Activated CD8-positive, alpha-beta memory T cell treated with anti-CD3 and anti-CD28 coated beads for 1 hour (primary cell): ENCODE data around the gene TENT5A.
"Not testable (repeated sequence)": the region's sequence is repeated elsewhere in the genome, so short reads cannot be mapped to it uniquely, and the experiment has no call there.

ENCODE experiments used
- DNase-seq, 2 donors: peaks; one replicate each; pipeline ENCODE4 v3.0.0-alpha.2; 2020; ENCODE audit warnings: low read depth in 1 of 2; ENCODE audit errors: extremely low read depth in 1 of 2

Gene TENT5A

DNA sequence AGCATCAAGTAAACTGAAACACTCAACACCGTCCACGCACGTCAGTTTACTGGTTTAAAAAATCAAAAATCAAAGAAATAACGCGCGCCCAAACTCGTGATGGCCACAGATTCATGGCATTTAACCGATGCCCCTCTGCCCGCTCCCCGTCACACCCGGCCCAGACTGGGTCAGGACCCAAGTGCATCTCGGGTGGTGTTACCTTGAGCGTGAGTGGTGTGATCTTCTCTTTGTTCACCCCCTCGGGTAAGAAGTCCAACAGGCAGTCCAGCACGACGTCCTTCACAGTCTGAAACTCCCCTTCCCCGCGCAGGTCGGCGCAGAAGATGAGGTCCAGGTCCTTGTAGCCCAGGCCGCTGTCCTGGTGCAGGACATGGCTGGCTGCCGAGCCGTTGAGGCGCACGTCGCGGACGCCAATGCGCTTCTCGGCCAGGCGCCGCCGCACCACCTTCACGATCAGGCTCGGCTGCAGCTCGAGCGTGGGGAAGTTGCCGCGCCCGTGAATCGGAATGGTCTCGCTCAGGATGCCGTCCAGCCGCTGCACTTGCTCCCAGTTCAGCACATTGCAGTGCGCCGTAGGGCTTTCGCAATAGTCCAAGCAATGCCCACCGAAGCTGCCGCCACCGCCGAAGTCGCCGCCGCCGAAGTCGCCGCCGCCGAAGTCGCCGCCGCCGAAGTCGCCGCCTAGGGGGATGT lies 945 bp downstream of the TENT5A start:
- peak in 1 of 2 donors; percentile 19 for DNase-seq

DNA sequence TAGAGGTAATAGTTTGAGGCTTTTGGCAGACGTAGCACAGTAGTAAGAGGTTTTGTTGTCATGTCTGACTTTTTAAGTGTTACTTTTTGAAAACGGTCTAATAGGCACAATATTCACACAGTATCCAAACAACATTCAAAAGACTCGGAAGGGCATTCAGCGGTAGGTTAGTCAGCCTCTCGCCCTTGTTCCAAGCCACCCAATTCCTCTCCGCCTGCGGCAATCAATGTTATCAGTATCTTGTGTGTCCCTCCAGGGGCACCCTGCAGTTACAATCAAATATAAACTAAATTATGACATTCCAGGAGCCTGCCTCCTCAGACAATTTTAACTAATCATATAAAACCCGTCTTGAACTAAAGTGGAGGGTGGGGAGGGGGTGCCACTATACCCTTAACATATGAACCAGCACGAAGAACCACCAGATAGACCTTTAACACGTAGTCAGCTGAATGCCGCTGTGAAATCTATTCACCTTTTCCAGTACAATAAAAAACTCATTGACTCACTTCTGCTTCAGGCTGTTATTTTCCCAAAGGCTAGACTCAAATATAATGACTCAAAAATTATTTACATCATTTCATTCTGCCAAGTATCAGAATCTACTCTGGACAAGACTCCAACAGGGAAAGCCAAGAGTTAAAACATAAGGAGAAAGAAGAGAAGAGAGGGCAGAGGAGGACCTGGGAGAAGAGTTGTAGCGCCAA lies 1.6 kb downstream of the TENT5A start:
- no peak for DNase-seq

DNA sequence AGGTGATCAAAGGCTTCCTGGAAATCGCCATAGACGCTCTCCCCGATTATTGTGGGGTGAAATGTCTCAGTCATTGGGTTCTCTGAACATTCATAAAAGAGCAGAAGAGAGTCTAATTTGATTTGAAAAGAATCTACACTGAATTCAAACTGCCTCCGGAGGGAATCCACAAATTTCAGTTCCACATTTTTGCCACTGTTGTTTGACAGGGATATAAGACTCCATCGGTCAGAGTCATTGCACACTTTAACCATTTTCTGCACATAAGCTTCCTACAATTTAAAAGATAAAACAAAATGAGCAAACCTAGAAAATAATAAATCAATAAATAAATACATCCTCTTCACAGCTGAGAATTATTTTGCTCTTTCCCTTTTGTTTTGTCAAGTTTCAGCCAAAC lies 2.3 kb downstream of the TENT5A start:
- no peak for DNase-seq

DNA sequence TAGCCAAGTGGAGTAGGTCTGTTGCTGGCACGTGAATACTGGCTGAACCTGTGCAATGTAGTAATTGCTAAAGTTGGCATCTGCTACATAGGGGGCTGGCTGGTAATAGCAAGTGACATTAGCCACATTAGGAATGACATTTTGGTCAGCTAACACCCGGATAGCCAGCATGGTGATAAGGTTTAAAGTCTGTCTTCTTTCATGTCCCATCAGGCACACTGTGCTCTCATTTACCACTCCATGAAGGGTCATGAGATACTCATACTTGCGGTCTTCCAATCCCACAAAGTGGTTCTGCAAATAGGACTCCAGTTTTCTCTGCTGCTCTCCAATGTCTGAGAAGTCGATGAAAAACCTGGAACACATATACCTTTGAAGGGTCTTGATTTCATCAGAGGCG lies 2.8 kb downstream of the TENT5A start:
- no peak for DNase-seq

DNA sequence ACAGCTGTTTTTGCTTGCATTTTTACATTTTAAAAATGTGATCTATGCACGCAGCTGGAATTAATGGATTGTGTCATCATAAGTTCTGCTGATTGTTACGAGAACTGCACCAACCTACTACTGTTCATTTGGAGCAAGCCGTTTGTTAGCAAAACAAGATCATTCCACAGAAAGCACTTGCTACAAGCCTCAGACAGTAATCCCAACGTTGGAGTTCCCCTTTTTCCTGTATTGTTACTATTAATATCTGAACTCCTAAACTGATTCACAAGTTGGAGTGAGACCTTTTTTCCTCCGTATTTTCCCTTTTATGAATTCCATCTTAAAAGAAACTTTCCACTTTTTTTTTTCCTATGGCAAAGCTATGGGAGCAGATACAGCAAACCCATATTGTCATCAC lies 3.5 kb downstream of the TENT5A start:
- no peak for DNase-seq

DNA sequence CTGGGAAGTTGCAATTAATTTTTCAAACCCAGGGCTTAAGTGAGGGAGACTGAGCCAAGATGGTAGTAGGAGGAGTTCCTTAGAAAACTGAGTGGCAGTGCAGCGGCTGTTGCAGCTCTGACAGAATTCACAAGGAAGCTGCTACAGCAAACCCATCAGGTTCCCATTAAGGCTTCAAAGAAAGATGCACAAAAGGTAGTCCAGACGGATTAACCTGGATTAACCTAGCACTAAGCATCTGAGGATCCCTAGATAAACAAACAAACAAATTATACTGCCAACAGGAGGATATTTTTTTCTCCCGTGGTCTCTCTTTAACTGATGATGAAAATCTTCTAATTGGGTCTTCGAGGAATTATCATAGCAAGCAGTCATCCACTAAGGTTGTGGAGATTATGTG lies 5.2 kb downstream of the TENT5A start:
- no peak for DNase-seq

DNA sequence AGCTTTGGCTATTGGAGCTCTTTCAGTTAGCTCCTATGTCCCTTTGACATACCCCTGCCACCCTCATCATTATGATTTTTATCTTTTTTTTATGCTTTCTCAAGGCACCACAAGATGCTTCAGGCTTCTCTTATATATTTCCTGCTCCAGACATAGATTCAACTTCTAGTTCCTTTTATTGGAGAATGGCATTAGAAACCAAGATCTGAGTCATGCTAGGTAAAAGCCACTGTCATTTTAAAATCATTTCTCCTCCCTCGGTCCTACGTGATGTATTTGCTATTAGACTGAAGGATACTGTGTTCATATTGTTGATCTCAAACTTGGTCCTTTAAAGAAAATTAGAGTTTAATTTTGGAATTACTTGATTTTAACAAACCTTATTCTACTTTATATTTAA lies 8.3 kb downstream of the TENT5A start:
- DNase-seq, result no peak

DNA sequence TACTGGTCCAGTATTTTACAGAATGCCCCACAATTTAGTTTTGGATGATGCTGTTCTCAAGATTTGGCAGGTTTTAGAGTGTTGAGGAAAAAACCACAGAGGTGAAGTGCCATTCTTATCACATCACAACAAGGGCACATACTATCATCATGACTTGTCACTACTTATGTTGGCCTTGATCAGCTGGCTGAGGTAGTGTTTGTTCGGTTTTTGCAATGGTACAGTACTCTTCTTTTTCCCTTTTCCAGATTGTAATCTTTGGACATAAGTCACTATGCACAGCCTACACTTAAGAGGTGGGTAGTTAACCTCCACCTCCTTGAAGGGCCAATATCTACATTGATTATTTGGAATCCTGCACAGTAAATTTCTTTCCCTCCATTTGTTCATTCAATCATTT lies 8.8 kb downstream of the TENT5A start:
- no peak for DNase-seq

DNA sequence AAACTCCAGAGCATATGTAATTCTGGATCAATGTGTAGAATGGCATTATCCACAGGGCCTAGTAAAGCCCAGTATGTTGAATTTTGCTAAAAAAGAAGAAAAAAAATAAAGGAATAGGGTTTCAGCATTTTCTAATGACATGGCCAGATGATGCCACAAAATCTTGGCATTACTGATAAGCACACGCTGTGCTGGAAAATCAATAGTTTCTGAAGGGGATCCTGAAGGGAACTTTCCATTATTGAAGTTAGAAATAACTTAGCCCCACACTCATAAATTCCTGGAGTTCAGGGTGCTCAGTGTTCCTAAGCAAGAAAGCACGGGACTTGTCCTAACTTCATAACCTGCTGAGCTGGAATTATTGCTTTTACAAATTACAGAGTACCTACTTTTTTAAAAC lies 10.8 kb downstream of the TENT5A start:
- DNase-seq, result no peak

DNA sequence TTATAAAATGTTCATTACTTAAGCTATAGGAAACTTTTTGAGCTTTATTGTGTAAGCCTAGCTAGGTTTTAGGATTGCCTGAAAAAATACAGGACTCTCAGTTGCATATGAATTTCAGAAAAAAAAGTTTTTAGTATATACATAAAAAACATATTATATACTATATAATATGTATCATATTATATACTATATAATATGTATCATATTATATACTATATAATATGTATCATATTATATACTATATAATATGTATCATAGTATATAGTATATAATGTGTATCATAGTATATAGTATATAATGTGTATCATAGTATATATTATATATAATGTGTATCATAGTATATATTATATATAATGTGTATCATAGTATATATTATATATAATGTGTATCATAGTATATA lies 11.9 kb downstream of the TENT5A start:
- not testable (repeated sequence) for DNase-seq

DNA sequence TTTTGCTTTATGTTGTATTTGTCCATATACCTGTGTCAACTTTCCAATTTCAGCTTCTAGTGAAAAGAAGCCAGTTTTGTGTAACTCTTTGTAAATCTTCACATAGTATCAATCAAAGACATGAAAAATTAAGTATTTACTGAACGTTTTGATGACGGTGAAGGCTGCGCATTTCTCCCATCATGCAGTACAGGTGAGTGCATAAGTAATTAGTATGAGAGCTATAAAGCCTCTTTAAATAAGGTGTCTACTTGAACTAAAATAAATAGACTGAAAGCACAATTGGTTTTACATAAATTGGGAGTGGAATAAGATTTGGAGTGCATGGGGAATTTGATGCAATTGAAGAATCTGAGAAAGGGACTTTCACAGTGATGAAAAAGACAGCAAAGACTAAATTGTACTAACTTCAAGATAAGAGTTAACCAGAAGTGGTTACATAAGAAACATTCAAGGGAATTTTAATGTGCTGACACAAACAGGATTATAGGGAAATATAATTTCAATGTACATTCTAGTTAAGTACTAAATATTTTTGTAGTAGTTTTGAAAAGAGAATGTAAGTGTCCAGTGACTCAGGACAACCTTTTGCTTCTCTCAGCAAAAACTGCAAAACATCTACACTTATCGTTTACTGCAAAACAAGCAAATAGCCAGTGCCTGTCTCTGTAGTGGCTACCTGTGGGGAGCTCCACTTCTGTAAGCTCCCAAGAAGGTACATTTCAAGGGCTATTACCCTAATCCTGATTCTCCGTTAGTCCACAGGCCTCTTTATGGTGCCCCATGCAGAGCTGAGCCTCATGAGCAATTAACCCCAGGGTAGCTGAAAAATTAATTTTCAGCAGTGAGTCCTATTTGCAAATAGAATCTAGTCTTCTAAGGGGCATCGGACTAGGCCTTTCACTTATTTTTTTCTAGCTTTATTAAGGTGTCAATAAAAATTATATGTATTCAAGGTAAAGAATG lies 13.0 kb downstream of the TENT5A start:
- DNase-seq, result no peak

DNA sequence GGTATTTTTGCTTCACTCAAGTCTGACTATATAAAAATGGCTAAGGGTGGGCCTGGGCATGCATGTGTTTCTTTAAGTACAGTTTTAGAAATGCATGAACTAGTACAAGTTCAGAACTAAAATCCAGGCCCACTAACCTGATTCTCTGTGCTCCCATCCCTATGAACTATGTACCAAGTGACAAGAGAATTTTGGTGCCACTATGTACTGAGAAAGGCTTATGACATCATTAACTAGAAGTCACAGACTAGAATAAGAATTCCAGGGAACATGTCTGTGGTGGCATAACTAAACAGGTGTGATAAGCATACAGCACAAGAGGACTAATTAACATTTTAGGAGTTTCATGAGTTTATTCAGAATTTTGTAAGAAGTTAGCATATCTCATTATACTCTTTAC lies 16.1 kb downstream of the TENT5A start:
- DNase-seq, result no peak

DNA sequence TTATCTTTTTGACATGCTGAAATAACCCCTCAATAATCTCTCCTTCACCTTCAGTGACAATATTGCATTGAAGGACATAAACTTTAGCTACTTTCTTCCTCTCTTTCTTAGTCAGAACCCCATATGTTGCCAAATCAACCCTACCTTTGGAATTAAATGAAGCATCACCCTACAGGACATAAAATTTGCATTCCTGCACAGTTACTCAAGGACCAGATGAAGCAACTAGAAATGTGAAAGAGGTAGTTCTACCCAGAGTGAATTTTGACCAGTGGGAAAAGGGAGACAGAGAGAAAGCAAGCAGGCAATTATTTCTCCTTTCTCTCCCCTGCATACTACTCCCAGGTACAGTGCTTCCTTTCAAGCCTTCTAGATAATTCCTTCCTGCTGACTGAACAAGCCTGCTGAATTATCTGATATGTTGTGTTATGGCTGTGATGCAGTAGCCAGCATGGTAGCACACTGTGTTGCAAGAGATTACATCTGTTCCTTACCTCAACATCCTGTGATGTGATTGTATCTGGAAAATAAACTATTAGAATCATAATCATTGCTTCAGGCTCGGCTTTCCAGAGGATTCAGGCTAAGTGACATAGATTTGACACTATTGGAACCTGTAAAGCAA lies 16.6 kb downstream of the TENT5A start:
- no peak for DNase-seq

DNA sequence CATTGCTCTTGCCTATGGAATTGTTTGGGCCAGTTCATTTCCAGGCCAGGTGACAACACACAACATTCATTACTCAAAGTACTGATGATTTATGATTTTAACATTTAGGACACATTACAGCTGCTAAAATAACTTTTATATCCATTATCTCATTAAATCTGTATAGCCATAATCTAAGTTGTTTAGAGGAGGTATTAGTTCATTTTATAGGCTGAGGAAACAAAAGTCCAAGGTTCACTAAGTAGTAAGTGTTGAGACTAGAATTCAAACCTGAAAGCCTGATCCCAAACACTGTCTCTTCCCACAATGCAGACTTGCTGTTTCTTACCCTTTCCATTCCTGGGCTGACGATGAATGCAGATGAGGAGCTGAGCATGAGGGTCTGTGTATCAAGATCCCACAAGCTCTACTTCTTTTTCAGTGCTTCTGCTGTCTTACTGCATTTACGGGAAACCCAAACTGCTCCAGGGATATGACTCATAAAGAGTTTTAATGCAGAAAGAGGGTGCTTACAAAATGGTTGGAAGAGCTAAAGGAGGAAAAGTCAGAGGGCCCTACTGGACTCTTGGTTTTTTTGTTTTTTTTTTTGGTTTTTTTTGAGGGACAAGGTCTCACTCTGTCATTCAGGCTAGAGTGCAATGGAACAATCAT lies 17.9 kb downstream of the TENT5A start:
- no peak for DNase-seq

DNA sequence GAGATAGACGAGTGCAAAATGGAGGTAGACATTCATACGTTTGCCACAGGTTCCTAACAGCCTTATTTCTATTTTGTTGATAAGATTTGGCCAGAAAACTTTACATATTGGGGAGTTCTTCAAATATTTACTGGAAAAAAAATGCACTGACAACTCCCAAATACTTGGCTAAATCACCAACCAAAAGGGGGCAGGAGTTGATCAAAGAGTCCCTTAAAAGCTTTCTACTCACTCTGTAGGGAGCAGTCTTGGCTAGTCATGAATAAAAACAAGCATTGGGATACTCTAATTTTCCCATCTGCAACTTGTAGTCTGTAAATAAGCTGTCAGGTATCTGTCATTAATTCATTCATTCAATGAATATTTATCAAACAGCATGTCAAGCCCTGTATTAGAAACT lies 18.4 kb downstream of the TENT5A start:
- DNase-seq, result no peak

DNA sequence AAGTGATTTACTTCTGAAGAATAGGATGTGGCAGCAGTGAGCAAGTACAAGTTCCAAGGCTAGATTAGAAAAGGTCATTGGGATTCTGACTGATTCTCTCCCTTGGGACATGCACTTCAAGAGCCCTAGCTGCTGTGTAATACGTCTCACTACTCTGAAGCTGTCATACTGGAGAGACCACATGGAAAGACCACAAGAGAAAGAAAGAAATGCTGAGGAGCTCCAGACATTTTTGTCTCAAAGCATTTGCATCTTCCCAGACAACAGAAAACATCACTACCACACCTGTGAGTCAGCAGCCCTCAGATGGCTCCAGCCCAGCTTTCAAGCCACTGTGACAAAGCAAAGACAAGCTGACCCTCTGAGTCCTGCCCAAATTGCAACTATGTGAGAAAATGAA lies 20.7 kb downstream of the TENT5A start:
- DNase-seq, result no peak

DNA sequence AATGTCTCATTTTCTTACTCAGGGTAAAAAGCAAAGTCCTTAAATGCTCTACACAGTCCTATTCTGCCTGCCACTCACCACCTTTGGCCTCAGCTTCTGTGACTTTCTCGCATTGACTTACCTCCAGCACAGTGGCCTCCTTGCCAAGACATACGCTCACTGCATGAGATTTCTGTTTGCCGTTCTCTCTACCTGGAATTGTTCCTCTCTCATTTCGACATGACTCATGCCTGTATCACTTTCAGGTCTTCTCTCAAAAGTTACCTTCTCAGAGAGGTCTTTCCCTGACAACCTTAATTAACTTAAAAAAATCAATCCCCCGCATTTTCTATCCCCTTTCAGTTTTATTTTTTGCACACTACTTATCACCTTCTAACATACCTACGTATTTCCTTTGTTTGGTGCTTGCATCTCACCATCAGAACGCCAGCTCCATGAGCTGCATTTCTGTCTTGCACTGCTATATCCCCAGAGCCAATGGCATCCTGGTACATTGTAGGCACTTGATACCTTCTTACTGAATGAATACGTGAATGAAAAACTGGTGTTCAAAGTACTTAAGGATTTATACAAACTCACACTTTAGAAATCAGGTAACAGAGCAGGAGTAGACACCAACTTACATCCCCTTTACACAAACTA lies 24.5 kb downstream of the TENT5A start:
- no peak for DNase-seq

DNA sequence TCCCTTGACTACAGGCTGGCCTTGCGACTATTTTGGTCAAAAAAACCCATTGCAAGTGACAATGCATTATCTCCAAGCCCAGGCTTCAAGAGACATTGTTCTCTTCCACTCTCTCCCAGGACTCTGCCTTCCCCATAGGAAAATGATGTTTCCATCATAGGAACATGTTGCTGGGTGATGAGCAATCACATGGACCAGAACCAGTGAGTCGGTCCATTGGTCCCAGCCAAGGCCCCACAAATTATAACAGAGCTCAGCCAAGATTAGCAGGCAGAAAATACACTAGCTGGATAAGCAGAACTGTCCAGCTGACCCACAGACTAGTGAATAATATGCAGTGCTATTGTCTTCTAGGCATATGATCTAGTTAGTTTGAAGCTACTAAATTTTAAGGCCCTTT lies 27.4 kb downstream of the TENT5A start:
- DNase-seq, result no peak

DNA sequence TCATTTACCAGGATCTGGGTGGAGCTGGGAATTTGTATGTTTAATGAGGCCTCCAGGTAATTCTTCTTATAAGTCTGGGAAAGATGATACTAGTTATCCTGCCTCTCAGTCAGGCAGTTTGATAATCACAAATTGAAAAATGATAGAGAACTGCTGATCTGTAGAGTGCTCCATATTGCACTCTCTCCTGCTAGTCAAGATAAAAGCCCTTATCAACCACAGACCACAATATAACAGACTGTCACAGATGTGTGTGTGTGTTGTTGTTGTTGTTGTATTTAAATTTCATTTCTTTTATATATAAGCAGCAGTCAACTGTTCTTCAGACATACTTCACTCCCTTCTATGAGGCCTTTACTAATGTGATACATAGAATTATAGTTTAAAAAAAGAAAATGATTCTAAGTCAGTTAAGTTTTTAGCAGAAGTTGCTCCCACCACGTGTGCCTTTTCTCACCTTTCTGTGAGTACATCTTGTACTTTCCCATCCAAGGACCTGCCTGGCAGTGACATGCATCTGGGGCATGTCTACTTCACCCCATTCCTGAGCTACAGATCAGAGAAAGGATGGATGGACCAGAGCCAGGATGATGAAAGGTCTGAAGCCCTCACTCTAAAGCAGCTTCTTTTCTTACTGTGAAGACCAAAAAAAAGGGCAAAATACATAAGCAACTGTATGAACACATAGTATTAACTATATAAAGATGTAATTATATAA lies 29.8 kb downstream of the TENT5A start:
- DNase-seq, result no peak

DNA sequence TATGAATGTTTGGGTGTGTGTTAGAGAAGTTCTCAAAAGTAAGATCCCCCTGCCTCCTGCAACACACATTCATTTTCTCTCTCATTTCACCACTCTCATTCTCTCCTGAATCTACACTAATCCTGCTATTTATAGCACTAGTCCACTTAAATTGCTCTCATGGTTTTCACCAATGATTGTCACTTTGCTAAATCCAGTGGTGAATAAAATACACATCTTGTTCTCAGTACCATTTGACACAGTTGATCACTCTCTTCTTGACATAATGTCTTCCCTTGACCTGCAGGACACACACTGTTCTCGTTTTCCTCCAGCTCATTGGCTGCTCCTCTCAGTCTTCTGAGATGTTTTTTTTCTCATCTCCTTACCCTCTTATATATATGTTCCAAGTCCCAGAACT lies 32.1 kb downstream of the TENT5A start:
- no peak for DNase-seq
